Suppressor macrophage treated with lipopolysaccharide for 4 hours (primary cell): ENCODE measurements around the gene BCAP31.
"Not testable (repeated sequence)": the region's sequence is repeated elsewhere in the genome, so short reads cannot be mapped to it uniquely, and the experiment has no call there.

Experiments
- DNase-seq: peaks from one replicate; pipeline ENCODE4 v3.0.0-alpha.2; 2020

Gene BCAP31

GRCh38 chrX:153707406-153707805, 16.8 kb downstream of the BCAP31 start:
- no peak for DNase-seq

DNA sequence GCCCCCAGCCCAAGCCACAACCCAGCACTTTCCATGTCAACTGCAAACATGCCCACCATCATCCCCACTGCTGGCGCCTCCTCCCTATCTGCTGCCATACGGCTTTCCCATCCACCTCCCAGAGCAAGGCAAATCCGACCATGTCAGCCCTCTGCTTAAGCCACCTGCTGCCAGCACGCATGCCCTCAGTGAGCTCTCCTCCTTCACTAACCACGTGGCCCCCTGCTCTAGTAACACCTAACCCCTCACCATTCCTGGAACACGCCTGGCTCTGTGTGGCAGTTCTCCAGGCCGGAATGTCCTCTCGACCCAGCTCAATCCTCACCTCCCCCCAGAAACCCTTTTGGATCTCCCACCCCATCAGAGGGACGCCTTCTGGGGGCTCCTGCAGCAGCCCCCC, 17.4 kb downstream of the BCAP31 start:
- no peak for DNase-seq

GRCh38 chrX:153705403-153706060, 18.7 kb downstream of the BCAP31 start:
- not testable (repeated sequence) for DNase-seq

- not testable (repeated sequence) for DNase-seq
Measured at GRCh38 chrX:153704631-153705402, 19.4 kb downstream of the BCAP31 start.

DNA sequence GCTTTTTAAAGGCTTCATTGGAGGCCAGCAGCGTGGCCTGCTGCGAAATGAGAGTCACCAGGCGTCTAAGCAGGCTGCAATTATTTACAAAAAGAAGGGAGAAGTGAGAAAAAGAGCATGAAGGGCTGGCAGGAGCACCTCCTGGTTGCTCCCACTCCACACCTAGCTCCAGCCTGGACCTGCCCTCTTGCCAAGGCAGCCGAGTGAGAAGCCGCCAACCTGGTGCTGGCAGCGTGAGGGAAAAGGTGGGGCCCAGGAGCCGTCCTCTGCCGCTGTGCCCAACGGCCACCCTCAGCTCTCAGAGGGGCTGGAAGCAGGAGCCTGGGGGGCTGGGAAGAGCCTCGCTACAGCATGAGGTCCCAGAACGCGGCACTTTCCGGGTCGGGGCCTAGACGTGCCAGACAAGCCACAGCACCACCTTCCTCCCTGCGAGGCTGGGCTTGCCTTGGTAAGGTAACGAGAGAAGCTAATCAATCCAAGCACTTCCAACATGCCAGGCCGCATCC, 20.1 kb downstream of the BCAP31 start:
- no peak for DNase-seq

DNA sequence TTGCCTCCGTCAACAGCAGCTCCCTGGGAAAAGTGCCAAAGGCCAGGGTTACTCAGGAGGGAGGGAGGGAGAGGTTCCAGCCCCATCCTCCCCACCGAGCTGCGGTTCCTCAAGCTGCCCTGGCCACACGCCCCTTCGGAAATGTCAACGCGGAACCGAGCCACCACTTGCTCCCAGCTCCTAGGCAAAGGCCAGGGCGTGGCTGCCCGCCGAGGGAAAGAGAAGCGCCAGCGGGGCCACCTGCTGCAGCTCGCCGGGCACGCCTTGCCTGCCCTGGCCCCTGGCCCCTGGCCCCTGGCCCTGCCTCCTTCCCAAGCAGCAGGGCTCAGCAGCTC, 21.2 kb downstream of the BCAP31 start:
- DNase-seq: no peak

GRCh38 chrX:153702336-153703035, 21.7 kb downstream of the BCAP31 start:
- no peak for DNase-seq

DNA sequence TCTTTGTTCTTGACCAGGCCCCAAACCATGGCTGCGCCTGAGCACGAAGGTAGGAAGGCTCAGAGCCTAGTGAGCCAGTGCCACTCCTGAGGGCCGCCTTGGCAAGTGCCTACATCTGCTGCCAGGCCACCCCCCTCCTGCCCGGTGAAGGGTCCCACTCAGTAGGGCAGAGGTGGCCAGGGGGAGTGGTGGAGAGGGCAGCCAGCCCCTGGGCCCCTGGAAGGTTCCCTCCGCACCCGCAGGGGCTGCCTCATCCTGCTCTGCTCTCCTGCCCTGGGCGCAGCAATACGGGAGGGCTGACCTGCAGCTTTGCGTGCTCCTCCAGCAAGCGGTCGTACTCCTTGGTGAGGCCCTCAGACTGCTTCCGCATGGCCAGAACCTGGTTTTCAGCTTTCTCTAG, 22.5 kb downstream of the BCAP31 start:
- DNase-seq: no peak

DNA sequence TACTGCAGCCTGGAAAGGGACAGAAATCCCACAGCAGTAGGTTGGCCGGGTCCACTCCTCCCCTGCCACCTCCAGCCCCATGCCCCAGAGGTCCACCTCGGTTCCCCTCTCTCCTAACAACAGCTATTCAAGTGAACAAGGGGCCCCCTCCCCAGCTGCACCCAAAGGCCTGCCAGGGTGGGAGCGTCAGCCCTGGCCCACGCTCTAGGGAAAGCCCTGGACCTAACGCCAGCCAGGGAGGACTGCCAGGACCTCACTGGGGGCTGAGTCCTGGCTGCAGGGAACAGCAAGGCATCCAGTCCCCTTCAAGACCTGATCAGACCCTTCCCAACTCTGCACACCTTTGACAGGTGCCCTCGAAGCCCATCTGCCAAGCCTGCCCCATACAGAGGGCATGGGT, 23.2 kb downstream of the BCAP31 start:
- no peak for DNase-seq

GRCh38 chrX:153700376-153700945, 23.7 kb downstream of the BCAP31 start:
- DNase-seq: no peak

DNA sequence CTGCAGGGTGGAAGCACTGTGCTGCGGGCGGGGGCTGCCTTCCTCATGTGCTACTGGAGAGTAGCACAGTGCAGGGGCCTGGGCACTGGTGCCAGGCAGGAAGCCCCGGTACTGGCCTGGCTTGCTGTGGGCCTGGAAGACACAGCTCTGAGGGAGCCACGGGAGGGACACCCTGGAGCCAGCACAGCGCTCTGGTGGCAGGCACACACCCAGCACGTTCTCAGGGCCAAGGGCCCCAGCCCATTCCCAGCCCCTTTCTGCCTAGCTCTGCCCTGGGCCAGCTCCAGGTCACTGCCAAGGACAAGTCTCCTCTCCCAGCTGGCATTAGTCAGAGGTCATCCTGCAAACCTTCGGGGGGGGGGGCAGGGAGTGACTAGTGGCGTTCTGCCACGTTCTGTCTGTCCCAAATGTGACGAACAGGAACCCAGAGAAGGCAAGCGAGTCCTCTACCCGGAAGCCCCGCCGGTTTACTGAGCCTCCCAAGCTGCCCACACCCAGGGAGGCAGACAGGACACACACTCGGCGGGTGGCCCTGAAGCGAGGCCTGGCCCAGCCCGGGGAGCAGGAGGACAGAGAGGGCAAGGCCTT, 24.3 kb downstream of the BCAP31 start:
- not testable (repeated sequence) for DNase-seq

- DNase-seq: not testable (repeated sequence)
Measured at GRCh38 chrX:153699210-153699783, 24.9 kb downstream of the BCAP31 start.

GRCh38 chrX:153697924-153698865, 26.0 kb downstream of the BCAP31 start:
- DNase-seq: no peak

GRCh38 chrX:153696986-153697722, 27.0 kb downstream of the BCAP31 start:
- not testable (repeated sequence) for DNase-seq

GRCh38 chrX:153696538-153696937, 27.6 kb downstream of the BCAP31 start:
- not testable (repeated sequence) for DNase-seq

- no peak for DNase-seq
Measured at GRCh38 chrX:153696100-153696499, 28.1 kb downstream of the BCAP31 start.

- DNase-seq: no peak
Measured at GRCh38 chrX:153694687-153695270, 29.4 kb downstream of the BCAP31 start.

DNA sequence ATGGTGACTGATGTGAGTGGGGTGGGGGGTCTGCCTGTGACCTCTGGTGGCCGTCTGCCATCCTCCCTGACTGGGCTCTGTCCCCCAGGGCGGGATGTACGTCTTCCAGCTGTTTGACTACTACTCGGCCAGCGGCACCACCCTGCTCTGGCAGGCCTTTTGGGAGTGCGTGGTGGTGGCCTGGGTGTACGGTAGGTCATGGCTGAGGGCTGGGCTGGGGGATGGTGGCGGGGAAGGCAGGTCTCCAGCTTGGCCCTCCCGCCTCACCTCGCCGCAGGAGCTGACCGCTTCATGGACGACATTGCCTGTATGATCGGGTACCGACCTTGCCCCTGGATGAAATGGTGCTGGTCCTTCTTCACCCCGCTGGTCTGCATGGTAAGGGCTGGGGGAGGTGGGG, 29.9 kb downstream of the BCAP31 start:
- not testable (repeated sequence) for DNase-seq

DNA sequence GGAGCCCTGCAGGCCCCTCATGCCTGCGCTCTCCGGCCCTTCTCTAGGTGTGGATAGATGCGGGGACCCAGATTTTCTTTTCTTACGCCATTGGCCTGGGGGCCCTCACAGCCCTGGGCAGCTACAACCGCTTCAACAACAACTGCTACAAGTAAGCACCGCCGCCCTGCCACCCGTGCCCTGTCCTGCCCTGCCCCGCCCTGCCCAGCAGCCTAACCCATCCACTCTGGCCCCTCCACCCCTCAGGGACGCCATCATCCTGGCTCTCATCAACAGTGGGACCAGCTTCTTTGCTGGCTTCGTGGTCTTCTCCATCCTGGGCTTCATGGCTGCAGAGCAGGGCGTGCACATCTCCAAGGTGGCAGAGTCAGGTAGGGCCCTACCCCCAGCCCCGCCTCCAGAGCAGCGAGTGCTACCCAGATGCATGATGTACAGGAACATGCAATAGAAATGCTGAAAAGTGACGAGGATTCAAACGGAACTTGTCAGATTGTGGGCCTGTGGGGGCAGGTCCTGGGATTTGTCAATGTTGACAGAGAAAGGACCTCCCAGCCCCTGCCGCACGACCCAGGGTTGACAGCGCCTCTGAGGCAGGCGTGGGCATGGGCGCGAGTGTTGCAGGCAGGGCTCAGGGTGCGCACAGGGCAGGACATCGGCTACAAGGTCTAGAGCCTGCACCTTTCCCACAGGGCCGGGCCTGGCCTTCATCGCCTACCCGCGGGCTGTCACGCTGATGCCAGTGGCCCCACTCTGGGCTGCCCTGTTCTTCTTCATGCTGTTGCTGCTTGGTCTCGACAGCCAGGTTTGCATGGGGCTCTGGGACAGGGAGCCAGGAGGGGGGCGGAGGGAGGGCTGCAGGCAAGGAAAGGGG, 30.7 kb downstream of the BCAP31 start:
- DNase-seq: no peak
